Mammary epithelial cell (primary cell): ENCODE measurements around the gene ACOX3.

Experiments
- EZH2 ChIP-seq: IDR thresholded peaks from 2 replicates; pipeline ENCODE4 v1.6.1; 2012; ENCODE audit warnings: low read length, inconsistent platforms, borderline replicate concordance
- TF ChIP-seq, protein P1 (sequence below), 2 donors: IDR thresholded peaks in 1 of 2; conservative IDR thresholded peaks in 1 of 2; 2 replicates each; pipeline ENCODE4 v1.5.1; 2011 to 2012; ENCODE audit warnings: inconsistent platforms in 2 of 2, low read length in 2 of 2, mild to moderate bottlenecking in 2 of 2, control low read depth in 1 of 2, low read depth in 1 of 2; ENCODE audit not compliant: insufficient read depth in 1 of 2; ENCODE audit errors: extremely low read depth in 1 of 2

DNA sequence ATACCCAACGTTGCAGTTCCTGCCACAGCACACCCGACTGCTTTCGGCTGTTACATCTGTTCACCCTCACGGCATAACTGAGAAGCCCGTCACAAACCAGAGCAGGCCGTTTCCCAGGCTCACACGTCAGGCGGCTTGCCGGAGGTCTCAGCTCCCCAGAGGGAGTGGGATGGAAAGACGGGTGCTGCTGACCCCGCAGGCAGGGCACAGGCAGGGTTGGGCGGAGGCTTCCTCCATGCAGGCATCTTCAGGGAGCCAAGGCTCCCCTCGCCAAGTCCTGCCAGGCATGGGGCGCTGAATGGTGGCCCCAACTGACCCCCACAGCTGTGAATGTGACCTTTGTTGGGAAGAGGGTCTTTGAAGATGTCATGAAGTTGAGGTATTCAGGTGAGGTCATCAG, 57.5 kb downstream of the ACOX3 start:
- TF ChIP-seq, protein P1, sequence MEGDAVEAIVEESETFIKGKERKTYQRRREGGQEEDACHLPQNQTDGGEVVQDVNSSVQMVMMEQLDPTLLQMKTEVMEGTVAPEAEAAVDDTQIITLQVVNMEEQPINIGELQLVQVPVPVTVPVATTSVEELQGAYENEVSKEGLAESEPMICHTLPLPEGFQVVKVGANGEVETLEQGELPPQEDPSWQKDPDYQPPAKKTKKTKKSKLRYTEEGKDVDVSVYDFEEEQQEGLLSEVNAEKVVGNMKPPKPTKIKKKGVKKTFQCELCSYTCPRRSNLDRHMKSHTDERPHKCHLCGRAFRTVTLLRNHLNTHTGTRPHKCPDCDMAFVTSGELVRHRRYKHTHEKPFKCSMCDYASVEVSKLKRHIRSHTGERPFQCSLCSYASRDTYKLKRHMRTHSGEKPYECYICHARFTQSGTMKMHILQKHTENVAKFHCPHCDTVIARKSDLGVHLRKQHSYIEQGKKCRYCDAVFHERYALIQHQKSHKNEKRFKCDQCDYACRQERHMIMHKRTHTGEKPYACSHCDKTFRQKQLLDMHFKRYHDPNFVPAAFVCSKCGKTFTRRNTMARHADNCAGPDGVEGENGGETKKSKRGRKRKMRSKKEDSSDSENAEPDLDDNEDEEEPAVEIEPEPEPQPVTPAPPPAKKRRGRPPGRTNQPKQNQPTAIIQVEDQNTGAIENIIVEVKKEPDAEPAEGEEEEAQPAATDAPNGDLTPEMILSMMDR (conservative IDR thresholded peaks at IDR 0.05 in 1 of 2, IDR thresholded peaks at IDR 0.05 in 1 of 2; ENCODE audit: extremely low read depth in 1 of 2, insufficient read depth in 1 of 2, low read depth in 1 of 2, low read length in 2 of 2): no peak
- TF ChIP-seq EZH2: no peak
